ENCODE measurements around the gene HCN3. TPM values are rescaled to one million over a fixed set of nuclear protein-coding genes. Genes with fewer than 3 reads are reported as not detected.
"Not testable (repeated sequence)": the region's sequence is repeated elsewhere in the genome, so short reads cannot be mapped to it uniquely, and the experiment has no call there.

The HCN3 gene
- total RNA-seq, 1 experiment from 2014 or later = 7.3 TPM

- peak; percentile 96 for TF ChIP-seq E2F5 (CRISPR knock-in tag; IDR thresholded peaks at IDR 0.05)
Observed at GRCh38 chr1:155277070-155277901, at the start of gene HCN3 (continued).

GRCh38 chr1:155228096-155228427 lies 49.2 kb upstream of the HCN3 start:
- Mint-ChIP-seq H3K4me3 (peak overlapping the region; percentile 92), H3K27ac (peak overlapping the region; percentile 97), H3K27me3 (ENCODE audit: low read depth) (peaks cover 33% of the 10 kb centered on the region), H3K36me3 (no peaks in the 10 kb centered on the region), H3K4me1 (peaks cover 22% of the 10 kb centered on the region), H3K9me3 (no peaks in the 10 kb centered on the region)
- ATAC-seq (no peak), DNase-seq (ENCODE audit: low spot score) (no peak)
- POLR2A ChIA-PET = interaction anchor here (0.6 to 1.8 kb wide), 6 partner anchors 16 to 88 kb away, joined by 3 to 5 read pairs (median 4); partner anchors contain the start of genes CLK2 and THBS3
- CTCF ChIA-PET = interaction anchor here (0.6 to 6.1 kb wide), 7 partner anchors 21 to 136 kb away, joined by 3 to 48 read pairs (median 12); partner anchors contain the start of genes CLK2 and KRTCAP2
- TF ChIP-seq FOXP1 (CRISPR knock-in tag; IDR thresholded peaks at IDR 0.05; ENCODE audit: borderline replicate concordance) (0 out of 2 replicates have a peak, but pooled peaks have one; percentile 3), TEAD1 (CRISPR knock-in tag; IDR thresholded peaks at IDR 0.05) (no peak)

DNA sequence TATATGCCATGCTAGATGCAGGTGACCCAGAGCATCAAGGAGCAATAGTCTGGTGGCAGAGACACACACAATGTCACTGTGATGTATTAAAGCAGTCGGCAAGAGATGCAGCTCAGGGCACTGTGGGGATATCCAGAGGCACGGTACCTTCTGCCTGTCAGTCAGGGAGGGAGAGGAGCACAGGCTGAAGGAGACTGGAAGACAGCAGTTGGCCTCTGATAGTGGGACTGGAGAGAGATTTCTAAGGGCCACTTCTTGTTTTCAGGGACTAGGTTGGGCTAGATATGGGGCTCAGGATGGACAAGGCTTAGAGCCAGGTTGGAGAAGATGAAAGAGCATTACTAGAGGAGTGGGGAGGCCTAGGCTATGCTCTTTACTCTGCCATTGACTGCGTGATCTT lies 46.0 kb upstream of the HCN3 start:
- H3K27ac Mint-ChIP-seq, CTCF ChIA-PET, POLR2A ChIA-PET: not testable (repeated sequence)

DNA sequence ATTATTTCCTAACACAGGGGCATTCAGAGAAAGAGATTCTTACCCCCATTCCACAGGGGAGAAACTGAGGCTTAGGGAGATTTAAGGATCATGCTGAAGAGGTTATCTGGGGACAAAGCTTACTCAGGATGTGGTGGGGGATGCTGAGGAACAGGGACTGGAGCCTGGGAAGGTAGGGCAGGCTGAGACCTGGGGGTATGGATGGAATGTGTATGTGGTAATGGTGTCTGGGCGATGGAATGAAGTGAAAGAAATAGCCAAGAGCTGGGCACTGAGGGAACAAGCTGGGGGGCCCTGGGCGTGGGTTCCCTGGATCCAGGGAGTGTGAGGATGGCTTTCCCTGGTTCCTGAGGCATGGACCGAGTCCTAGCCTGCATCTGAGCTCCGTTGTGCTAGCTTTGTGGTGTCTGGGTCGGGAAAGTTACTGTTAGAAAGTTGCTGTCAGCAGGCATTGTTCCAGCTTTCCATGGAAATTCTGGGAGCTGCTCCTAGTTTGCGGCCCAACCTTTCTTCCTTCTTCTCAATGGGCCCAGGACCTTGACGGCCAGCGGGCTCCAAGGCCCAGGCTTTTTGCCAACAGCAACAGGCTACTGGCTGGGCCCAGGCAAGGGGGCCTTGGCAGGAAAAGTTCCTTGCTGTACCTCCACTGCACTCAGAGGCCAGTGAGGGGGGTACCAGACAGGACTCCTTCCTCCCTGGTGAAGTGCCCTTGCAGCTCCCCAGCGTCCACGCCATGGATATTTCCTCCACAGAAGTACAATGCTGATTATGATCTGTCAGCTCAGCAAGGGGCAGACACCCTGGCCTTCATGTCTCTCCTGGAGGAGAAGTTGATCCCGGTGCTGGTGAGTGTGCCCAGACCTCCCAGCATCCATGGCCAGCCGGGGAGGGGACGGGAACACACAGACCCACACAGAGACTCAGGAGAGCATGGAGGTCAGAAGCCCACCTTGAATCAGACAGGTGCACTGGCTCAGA lies 45.0 kb upstream of the HCN3 start:
- H3K4me1 Mint-ChIP-seq; ATAC-seq; H3K27ac Mint-ChIP-seq; H3K9me3 Mint-ChIP-seq; POLR2A ChIA-PET; DNase-seq (ENCODE audit: low spot score); H3K4me3 Mint-ChIP-seq; H3K36me3 Mint-ChIP-seq: not testable (repeated sequence)
- H3K27me3 Mint-ChIP-seq (ENCODE audit: low read depth) = peaks cover 33% of the 10 kb centered on the region
- CTCF ChIA-PET = interaction anchor here (0.8 kb wide), 1 partner anchor 18 kb away, joined by 4 read pairs; no protein-coding TSS in a partner anchor

More for the DNA sequence above, 46.0 kb upstream of the HCN3 start:
- DNase-seq (ENCODE audit: low spot score); ATAC-seq; H3K4me1 Mint-ChIP-seq; H3K9me3 Mint-ChIP-seq; H3K36me3 Mint-ChIP-seq; H3K4me3 Mint-ChIP-seq: not testable (repeated sequence)
- H3K27me3 Mint-ChIP-seq (ENCODE audit: low read depth) = peaks cover 33% of the 10 kb centered on the region

GRCh38 chr1:155233502-155233901 lies 43.8 kb upstream of the HCN3 start:
- H3K36me3 Mint-ChIP-seq = not testable (repeated sequence)

DNA sequence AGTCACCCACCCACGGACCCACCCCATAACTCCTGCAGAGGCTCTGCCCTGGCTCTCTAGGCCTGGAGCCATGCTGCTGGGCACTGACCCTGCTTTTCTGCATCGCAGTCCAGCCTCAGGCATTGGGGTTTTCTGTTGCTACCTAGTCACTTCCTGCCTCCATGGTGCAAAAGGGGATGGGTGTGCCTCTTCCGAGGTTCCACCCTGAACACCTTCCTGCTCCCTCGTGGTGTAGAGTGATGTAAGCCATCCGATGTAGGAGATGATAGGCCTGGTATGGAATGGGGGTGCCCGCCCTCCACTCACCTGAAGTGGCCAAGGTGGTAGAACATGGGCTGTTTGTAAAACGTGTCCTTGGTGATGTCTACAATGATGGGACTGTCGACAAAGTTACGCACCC lies 41.9 kb upstream of the HCN3 start:
- DNase-seq (ENCODE audit: low spot score); H3K27ac Mint-ChIP-seq; H3K4me1 Mint-ChIP-seq; H3K4me3 Mint-ChIP-seq; H3K36me3 Mint-ChIP-seq; CTCF ChIA-PET; ATAC-seq; H3K9me3 Mint-ChIP-seq; POLR2A ChIA-PET: not testable (repeated sequence)
- peaks cover 14% of the 10 kb centered on the region for H3K27me3 Mint-ChIP-seq (ENCODE audit: low read depth)

More at GRCh38 chr1:155233502-155233901, 43.8 kb upstream of the HCN3 start:
- H3K4me1 Mint-ChIP-seq; POLR2A ChIA-PET; DNase-seq (ENCODE audit: low spot score); H3K27ac Mint-ChIP-seq; CTCF ChIA-PET; H3K4me3 Mint-ChIP-seq; H3K9me3 Mint-ChIP-seq: not testable (repeated sequence)
- peak; percentile 59 for ATAC-seq
- peaks cover 29% of the 10 kb centered on the region for H3K27me3 Mint-ChIP-seq (ENCODE audit: low read depth)

GRCh38 chr1:155236451-155236850 lies 40.8 kb upstream of the HCN3 start:
- peaks cover 3% of the 10 kb centered on the region for H3K36me3 Mint-ChIP-seq
- ATAC-seq (no peak), DNase-seq (ENCODE audit: low spot score) (no peak)
- no peak overlapping the region for H3K4me3 Mint-ChIP-seq
- no peaks in the 10 kb centered on the region for H3K9me3 Mint-ChIP-seq
- peaks cover 10% of the 10 kb centered on the region for H3K4me1 Mint-ChIP-seq
- H3K27me3 Mint-ChIP-seq (ENCODE audit: low read depth) = peaks cover 4% of the 10 kb centered on the region; the same call in 1 of the 2 replicates
- no peak overlapping the region for H3K27ac Mint-ChIP-seq
- ChIA-PET POLR2A (no interaction called here), CTCF (no interaction called here)
- TF ChIP-seq ZNF281 (CRISPR knock-in tag; IDR thresholded peaks at IDR 0.05) (no peak), USF1 (CRISPR knock-in tag; IDR thresholded peaks at IDR 0.05) (no peak), ETV6 (CRISPR knock-in tag; IDR thresholded peaks at IDR 0.05) (no peak)
- TF ChIP-seq, protein P1, sequence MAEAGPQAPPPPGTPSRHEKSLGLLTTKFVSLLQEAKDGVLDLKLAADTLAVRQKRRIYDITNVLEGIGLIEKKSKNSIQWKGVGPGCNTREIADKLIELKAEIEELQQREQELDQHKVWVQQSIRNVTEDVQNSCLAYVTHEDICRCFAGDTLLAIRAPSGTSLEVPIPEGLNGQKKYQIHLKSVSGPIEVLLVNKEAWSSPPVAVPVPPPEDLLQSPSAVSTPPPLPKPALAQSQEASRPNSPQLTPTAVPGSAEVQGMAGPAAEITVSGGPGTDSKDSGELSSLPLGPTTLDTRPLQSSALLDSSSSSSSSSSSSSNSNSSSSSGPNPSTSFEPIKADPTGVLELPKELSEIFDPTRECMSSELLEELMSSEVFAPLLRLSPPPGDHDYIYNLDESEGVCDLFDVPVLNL (CRISPR knock-in tag; IDR thresholded peaks at IDR 0.05; ENCODE audit: borderline replicate concordance, low read depth) = no peak
- TF ChIP-seq, protein P2, sequence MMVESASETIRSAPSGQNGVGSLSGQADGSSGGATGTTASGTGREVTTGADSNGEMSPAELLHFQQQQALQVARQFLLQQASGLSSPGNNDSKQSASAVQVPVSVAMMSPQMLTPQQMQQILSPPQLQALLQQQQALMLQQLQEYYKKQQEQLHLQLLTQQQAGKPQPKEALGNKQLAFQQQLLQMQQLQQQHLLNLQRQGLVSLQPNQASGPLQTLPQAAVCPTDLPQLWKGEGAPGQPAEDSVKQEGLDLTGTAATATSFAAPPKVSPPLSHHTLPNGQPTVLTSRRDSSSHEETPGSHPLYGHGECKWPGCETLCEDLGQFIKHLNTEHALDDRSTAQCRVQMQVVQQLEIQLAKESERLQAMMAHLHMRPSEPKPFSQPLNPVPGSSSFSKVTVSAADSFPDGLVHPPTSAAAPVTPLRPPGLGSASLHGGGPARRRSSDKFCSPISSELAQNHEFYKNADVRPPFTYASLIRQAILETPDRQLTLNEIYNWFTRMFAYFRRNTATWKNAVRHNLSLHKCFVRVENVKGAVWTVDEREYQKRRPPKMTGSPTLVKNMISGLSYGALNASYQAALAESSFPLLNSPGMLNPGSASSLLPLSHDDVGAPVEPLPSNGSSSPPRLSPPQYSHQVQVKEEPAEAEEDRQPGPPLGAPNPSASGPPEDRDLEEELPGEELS (CRISPR knock-in tag; IDR thresholded peaks at IDR 0.05) = no peak
